GM18520 (cell line): ENCODE results near the gene TAF1B.

Experiments used
- ATAC-seq: cut with Tn5 transposase; IDR thresholded peaks from one replicate; pipeline ENCODE4 v1.9.1; 2021; ENCODE audit not compliant: unreplicated experiment

The TAF1B gene

GRCh38 chr2:9937968-9938367, 94.7 kb downstream of the TAF1B start:
- no peak for ATAC-seq

GRCh38 chr2:9939587-9940485, 96.6 kb downstream of the TAF1B start:
- no peak for ATAC-seq

- ATAC-seq = no peak
Measured at GRCh38 chr2:9941196-9941995, 98.1 kb downstream of the TAF1B start.

- ATAC-seq = no peak
Measured at GRCh38 chr2:9941996-9942390, 98.7 kb downstream of the TAF1B start.

GRCh38 chr2:9944330-9944758, 101.1 kb downstream of the TAF1B start:
- ATAC-seq = no peak

GRCh38 chr2:9945596-9945995, 102.3 kb downstream of the TAF1B start:
- no peak for ATAC-seq

GRCh38 chr2:9946076-9946475, 102.8 kb downstream of the TAF1B start:
- ATAC-seq = no peak

GRCh38 chr2:9946818-9947217, 103.5 kb downstream of the TAF1B start:
- ATAC-seq = no peak

GRCh38 chr2:9948721-9949120, 105.4 kb downstream of the TAF1B start:
- ATAC-seq = no peak

- no peak for ATAC-seq
Measured at GRCh38 chr2:9949239-9949991, 106.1 kb downstream of the TAF1B start.

GRCh38 chr2:9949992-9950520, 106.8 kb downstream of the TAF1B start:
- ATAC-seq = no peak

- peak; percentile 18 for ATAC-seq
Measured at GRCh38 chr2:9950521-9951271, 107.4 kb downstream of the TAF1B start.

GRCh38 chr2:9951272-9951521, 107.9 kb downstream of the TAF1B start:
- ATAC-seq = no peak

GRCh38 chr2:9951522-9952285, 108.4 kb downstream of the TAF1B start, which contains the start of gene GRHL1:
TSS of gene GRHL1 (plus strand) at chr2:9951693. CDS start at chr2:9951834, 141 bp downstream.
- ATAC-seq = peak; percentile 92

- ATAC-seq = no peak
Measured at GRCh38 chr2:9952286-9952737, 109.0 kb downstream of the TAF1B start.

GRCh38 chr2:9952856-9953503, 109.7 kb downstream of the TAF1B start:
- ATAC-seq = no peak

- ATAC-seq = no peak
Measured at GRCh38 chr2:9954136-9954535, 110.9 kb downstream of the TAF1B start.

- no peak for ATAC-seq
Measured at GRCh38 chr2:9958057-9958456, 114.8 kb downstream of the TAF1B start.

GRCh38 chr2:9959262-9959661, 116.0 kb downstream of the TAF1B start:
- no peak for ATAC-seq
